ENCODE results near the gene PCDHGB7. TPM values are rescaled to one million over a fixed set of nuclear protein-coding genes. Genes with fewer than 3 reads are reported as not detected.
"Not testable (repeated sequence)": the region's sequence is repeated elsewhere in the genome, so short reads cannot be mapped to it uniquely, and the experiment has no call there.

Gene PCDHGB7
- polyA plus RNA-seq, 1 experiment, result 9.6 TPM

DNA sequence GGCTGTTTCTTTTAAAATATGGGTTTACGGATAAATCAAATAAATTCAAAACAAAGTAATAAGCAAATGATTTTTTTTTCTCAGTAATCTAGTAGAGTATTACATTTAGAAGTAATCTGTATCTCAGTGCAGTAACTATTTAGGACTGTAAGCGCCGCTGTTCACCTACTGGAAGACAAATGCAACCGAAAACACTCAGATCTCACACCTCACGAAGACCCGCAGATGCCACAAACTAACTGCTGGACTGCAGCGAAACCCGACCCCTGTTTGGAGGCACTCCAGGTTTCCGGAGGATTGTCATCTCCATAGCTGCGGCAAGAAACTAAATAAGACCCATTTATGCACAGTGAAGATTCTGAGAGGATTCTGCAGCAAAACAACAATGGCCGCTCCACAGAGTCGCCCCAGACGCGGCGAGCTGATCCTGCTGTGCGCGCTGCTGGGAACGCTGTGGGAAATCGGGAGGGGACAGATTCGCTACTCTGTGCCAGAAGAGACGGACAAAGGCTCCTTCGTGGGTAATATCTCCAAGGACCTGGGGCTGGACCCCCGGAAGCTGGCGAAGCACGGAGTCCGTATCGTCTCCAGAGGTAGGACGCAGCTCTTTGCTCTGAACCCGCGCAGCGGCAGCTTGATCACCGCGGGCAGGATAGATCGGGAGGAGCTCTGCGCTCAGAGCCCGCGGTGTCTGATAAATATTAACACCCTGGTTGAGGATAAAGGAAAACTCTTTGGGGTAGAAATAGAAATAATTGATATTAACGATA is 24.9 kb upstream of the PCDHGB7 start, which contains the start of gene PCDHGA8:
Gene PCDHGA8 (plus strand): TSS at position 205 of the 770 bp plus-strand sequence. CDS start 181 bp downstream, at position 386.
- H3K4me3 ChIP-seq (ENCODE audit: low read depth, low read length), result peak within 1 kb of the TSS; percentile 14; the same call in 1 of the 2 replicates
- 0 out of 2 replicates have a peak, but pooled peaks cover 2% of the 10 kb centered on the region for H3K36me3 ChIP-seq (ENCODE audit: control insufficient read depth, insufficient read depth, low read length)
- ChIA-PET POLR2A (interaction anchor here (0.9 kb wide), 1 partner anchor 168 kb away, joined by 3 read pairs; no protein-coding TSS in a partner anchor), CTCF (interaction anchor here (0.6 to 4.7 kb wide), 10 partner anchors 20 to 171 kb away, joined by 3 to 19 read pairs (median 4); partner anchors contain the start of genes PCDHGA1, PCDHGA10, PCDHGA11 and PCDHGA4)
- 0 out of 2 replicates have a peak, but pooled peaks have one; percentile 18 for TF ChIP-seq CTCF (IDR thresholded peaks at IDR 0.05; ENCODE audit: insufficient read depth, low read depth, low read length)
- no peak for DNase-seq (ENCODE audit: low read depth)
- H3K27me3 ChIP-seq (ENCODE audit: control insufficient read depth, insufficient read depth, low read length), result no peaks in the 10 kb centered on the region

DNA sequence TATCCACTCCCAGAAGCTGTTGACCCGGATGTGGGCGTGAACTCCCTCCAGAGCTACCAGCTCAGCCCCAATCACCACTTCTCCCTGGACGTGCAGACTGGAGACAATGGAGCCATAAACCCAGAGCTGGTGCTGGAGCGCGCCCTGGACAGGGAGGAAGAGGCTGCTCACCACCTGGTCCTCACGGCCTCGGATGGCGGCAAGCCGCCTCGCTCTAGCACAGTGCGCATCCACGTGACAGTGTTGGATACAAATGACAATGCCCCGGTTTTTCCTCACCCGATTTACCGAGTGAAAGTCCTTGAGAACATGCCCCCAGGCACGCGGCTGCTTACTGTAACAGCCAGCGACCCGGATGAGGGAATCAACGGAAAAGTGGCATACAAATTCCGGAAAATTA is 24.2 kb upstream of the PCDHGB7 start:
- no peak for DNase-seq (ENCODE audit: low read depth)
- no peaks in the 10 kb centered on the region for H3K27me3 ChIP-seq (ENCODE audit: control insufficient read depth, insufficient read depth, low read length)
- CTCF ChIA-PET, result interaction anchor here (0.6 to 4.7 kb wide), 7 partner anchors 20 to 171 kb away, joined by 3 to 19 read pairs (median 4); partner anchors contain the start of genes PCDHGA1, PCDHGA10, PCDHGA11 and PCDHGA4
- TF ChIP-seq CTCF (IDR thresholded peaks at IDR 0.05; ENCODE audit: insufficient read depth, low read depth, low read length), result no peak
- POLR2A ChIA-PET, result interaction anchor here (0.9 kb wide), 1 partner anchor 168 kb away, joined by 3 read pairs; no protein-coding TSS in a partner anchor
- H3K4me3 ChIP-seq (ENCODE audit: low read depth, low read length), result no peak overlapping the region
- 0 out of 2 replicates have a peak, but pooled peaks cover 2% of the 10 kb centered on the region for H3K36me3 ChIP-seq (ENCODE audit: control insufficient read depth, insufficient read depth, low read length)

DNA sequence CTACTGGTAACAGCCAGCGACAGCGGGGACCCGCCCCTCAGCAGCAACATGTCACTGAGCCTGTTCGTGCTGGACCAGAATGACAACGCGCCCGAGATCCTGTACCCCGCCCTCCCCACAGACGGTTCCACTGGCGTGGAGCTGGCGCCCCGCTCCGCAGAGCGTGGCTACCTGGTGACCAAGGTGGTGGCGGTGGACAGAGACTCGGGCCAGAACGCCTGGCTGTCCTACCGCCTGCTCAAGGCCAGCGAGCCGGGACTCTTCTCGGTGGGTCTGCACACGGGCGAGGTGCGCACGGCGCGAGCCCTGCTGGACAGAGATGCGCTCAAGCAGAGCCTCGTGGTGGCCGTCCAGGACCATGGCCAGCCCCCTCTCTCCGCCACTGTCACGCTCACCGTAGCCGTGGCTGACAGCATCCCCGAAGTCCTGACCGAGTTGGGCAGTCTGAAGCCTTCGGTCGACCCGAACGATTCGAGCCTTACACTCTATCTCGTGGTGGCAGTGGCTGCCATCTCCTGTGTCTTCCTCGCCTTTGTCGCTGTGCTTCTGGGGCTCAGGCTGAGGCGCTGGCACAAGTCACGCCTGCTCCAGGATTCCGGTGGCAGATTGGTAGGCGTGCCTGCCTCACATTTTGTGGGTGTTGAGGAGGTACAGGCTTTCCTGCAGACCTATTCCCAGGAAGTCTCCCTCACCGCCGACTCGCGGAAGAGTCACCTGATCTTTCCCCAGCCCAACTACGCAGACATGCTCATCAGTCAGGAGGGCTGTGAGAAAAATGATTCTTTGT is 22.9 kb upstream of the PCDHGB7 start:
- H3K27me3 ChIP-seq (ENCODE audit: control insufficient read depth, insufficient read depth, low read length); POLR2A ChIA-PET; DNase-seq (ENCODE audit: low read depth); H3K36me3 ChIP-seq (ENCODE audit: control insufficient read depth, insufficient read depth, low read length); H3K4me3 ChIP-seq (ENCODE audit: low read depth, low read length): not testable (repeated sequence)
- CTCF ChIA-PET, result interaction anchor here (0.6 to 4.7 kb wide), 7 partner anchors 18 to 170 kb away, joined by 3 to 28 read pairs (median 5); partner anchors contain the start of genes PCDHGA10 and PCDHGB3

DNA sequence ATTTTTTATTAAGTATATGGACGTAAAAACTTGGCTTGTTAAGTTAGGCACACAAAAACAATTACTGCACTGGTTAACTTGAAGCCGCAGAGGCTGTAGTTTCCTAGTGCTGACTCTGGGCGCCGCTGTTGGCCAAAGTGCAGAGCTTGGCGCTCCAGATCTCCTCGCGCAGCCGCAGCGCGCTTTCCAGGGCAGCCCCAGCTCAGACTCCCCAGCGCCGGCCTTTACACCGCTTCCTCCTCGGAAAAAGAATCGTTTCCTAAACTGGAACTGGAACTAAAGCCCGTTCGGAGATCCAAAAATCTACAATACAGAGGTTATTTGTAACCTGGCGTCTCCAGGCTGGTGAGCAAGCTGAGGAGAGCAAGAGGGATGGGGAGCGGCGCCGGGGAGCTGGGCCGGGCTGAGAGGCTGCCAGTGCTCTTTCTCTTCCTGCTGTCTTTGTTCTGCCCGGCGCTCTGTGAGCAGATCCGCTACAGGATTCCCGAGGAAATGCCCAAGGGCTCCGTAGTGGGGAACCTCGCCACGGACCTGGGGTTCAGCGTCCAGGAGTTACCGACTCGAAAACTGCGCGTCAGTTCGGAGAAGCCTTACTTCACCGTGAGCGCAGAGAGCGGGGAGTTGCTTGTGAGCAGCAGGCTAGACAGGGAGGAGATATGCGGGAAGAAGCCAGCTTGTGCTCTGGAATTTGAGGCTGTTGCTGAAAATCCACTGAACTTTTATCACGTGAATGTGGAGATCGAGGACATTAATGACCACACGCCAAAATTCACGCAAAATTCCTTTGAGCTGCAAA is 19.5 kb upstream of the PCDHGB7 start, which contains the start of gene PCDHGB5:
Gene PCDHGB5 (plus strand): TSS at position 192 of the 796 bp plus-strand sequence. CDS start 181 bp downstream, at position 373.
- CTCF ChIA-PET, result interaction anchor here (0.7 to 4.2 kb wide), 21 partner anchors 9 to 168 kb away, joined by 3 to 28 read pairs (median 4); partner anchors contain the start of genes PCDHGA1, PCDHGA10, PCDHGA11 and PCDHGA4
- not testable (repeated sequence) for DNase-seq (ENCODE audit: low read depth)
- POLR2A ChIA-PET, result interaction anchor here (0.9 kb wide), 1 partner anchor 160 kb away, joined by 4 read pairs; no protein-coding TSS in a partner anchor

More for the DNA sequence above, 19.5 kb upstream of the PCDHGB7 start, which contains the start of gene PCDHGB5:
- H3K4me3 ChIP-seq (ENCODE audit: low read depth, low read length), result peak within 1 kb of the TSS; percentile 35
- H3K27me3 ChIP-seq (ENCODE audit: control insufficient read depth, insufficient read depth, low read length); H3K36me3 ChIP-seq (ENCODE audit: control insufficient read depth, insufficient read depth, low read length): not testable (repeated sequence)
- TF ChIP-seq CTCF (IDR thresholded peaks at IDR 0.05; ENCODE audit: insufficient read depth, low read depth, low read length), result peak; percentile 63

Data from BJ (cell line).